ENCODE measurements around the gene ACER2. TPM values are rescaled to one million over a fixed set of nuclear protein-coding genes. Genes with fewer than 3 reads are reported as not detected.
A peak's percentile ranks its signal among the peaks of the same experiment; 100 is the strongest.

Gene ACER2
- total RNA-seq, 2 donors from 2014 or later = 3.5 to 5.5 TPM

GRCh38 chr9:19423163-19423562 lies 14.4 kb downstream of the ACER2 start:
- TF ChIP-seq CTCF (IDR thresholded peaks at IDR 0.05) = no peak
- H3K9me3 ChIP-seq = no peaks in the 10 kb centered on the region
- no peaks in the 10 kb centered on the region for H3K27me3 ChIP-seq
- peaks cover 14% of the 10 kb centered on the region for H3K36me3 ChIP-seq
- peaks cover 0 to 12% of the 10 kb centered on the region in 2 donors for H3K4me1 ChIP-seq
- no peak overlapping the region for H3K4me3 ChIP-seq
- H3K27ac ChIP-seq = no peak overlapping the region
- DNase-seq (ENCODE audit: low spot score) = no peak

GRCh38 chr9:19424176-19424779 lies 15.5 kb downstream of the ACER2 start:
- Histone ChIP-seq H3K27me3 (no peaks in the 10 kb centered on the region), H3K9me3 (no peaks in the 10 kb centered on the region), H3K36me3 (peaks cover 14% of the 10 kb centered on the region), H3K27ac (peak overlapping the region in 1 of 2 donors; percentile 48), H3K4me3 (no peak overlapping the region), H3K4me1 (peaks cover 0 to 12% of the 10 kb centered on the region in 2 donors)
- no peak for TF ChIP-seq CTCF (IDR thresholded peaks at IDR 0.05)
- no peak for DNase-seq (ENCODE audit: low spot score)

- Histone ChIP-seq H3K9me3 (no peaks in the 10 kb centered on the region), H3K36me3 (peaks cover 14% of the 10 kb centered on the region), H3K4me3 (no peak overlapping the region), H3K4me1 (peaks cover 0 to 16% of the 10 kb centered on the region in 2 donors), H3K27ac (no peak overlapping the region), H3K27me3 (no peaks in the 10 kb centered on the region)
- no peak for DNase-seq (ENCODE audit: low spot score)
- TF ChIP-seq CTCF (IDR thresholded peaks at IDR 0.05) = no peak
These were observed 20.8 kb downstream of the ACER2 start for GRCh38 chr9:19429595-19429994.

GRCh38 chr9:19430201-19430760 lies 21.5 kb downstream of the ACER2 start:
- H3K36me3 ChIP-seq = peaks cover 12% of the 10 kb centered on the region
- DNase-seq (ENCODE audit: low spot score) = no peak
- no peaks in the 10 kb centered on the region for H3K9me3 ChIP-seq
- no peaks in the 10 kb centered on the region for H3K27me3 ChIP-seq
- peak overlapping the region; percentile 54 to 73 for H3K27ac ChIP-seq
- peaks cover 0 to 14% of the 10 kb centered on the region in 2 donors for H3K4me1 ChIP-seq
- no peak overlapping the region for H3K4me3 ChIP-seq
- no peak for TF ChIP-seq CTCF (IDR thresholded peaks at IDR 0.05)

GRCh38 chr9:19431361-19432171 lies 22.8 kb downstream of the ACER2 start:
- peaks cover 0 to 14% of the 10 kb centered on the region in 2 donors for H3K4me1 ChIP-seq
- peaks cover 6% of the 10 kb centered on the region for H3K36me3 ChIP-seq
- no peaks in the 10 kb centered on the region for H3K27me3 ChIP-seq
- H3K27ac ChIP-seq = peak overlapping the region; percentile 54 to 73
- TF ChIP-seq CTCF (IDR thresholded peaks at IDR 0.05) = no peak
- DNase-seq (ENCODE audit: low spot score) = peak; percentile 88
- no peak overlapping the region for H3K4me3 ChIP-seq
- H3K9me3 ChIP-seq = no peaks in the 10 kb centered on the region
